Activated T-helper 2 cell treated with anti-CD3 and anti-CD28 coated beads, Interferon-gamma antibody, Interleukin-2, Interleukin-4, amounts not matched to agents 10 μg/mL and 5 μg/mL and 100 μg/mL, durations not matched to agents 14 hours and 24 hours and 36 hours (primary cell): ENCODE measurements around the gene ZC3H12D. TPM values are rescaled to one million over a fixed set of nuclear protein-coding genes. Genes with fewer than 3 reads are reported as not detected.
A peak's percentile ranks its signal among the peaks of the same experiment; 100 is the strongest.
"Not testable (repeated sequence)": the region's sequence is repeated elsewhere in the genome, so short reads cannot be mapped to it uniquely, and the experiment has no call there.

ENCODE experiments used
- DNase-seq: peaks from one replicate; pipeline ENCODE4 v3.0.0; 2021; ENCODE audit warnings: low spot score
- H3K27ac Mint-ChIP-seq: one replicate; pipeline ENCODE4 v1.8.0; 2021; ENCODE audit warnings: mixed read lengths
- H3K27me3 Mint-ChIP-seq: one replicate; pipeline ENCODE4 v1.8.0; 2021; ENCODE audit warnings: low read depth, mixed read lengths
- H3K36me3 Mint-ChIP-seq: one replicate; pipeline ENCODE4 v1.8.0; 2021; ENCODE audit warnings: low read depth, mixed read lengths
- H3K4me1 Mint-ChIP-seq: one replicate; pipeline ENCODE4 v1.8.0; 2021; ENCODE audit warnings: low read depth, mixed read lengths
- H3K4me3 Mint-ChIP-seq: one replicate; pipeline ENCODE4 v1.8.0; 2021; ENCODE audit warnings: low read depth, mild to moderate bottlenecking, moderate library complexity, mixed read lengths
- H3K9me3 Mint-ChIP-seq: one replicate; pipeline ENCODE4 v1.8.0; 2021; ENCODE audit warnings: mixed read lengths
- intact Hi-C: fragments of 100-400 bp; cut with micrococcal nuclease; formaldehyde crosslinking; loops from one replicate; pipeline ENCODE4 v1.15.1; 2023
- total RNA-seq: library from RNA; stranded (reverse); gene quantifications from 2 replicates; pipeline ENCODE4 v1.2.3, GENCODE V29; 2022

ZC3H12D gene
- total RNA-seq, 1 donor from 2014 or later = 15.6 TPM

DNA sequence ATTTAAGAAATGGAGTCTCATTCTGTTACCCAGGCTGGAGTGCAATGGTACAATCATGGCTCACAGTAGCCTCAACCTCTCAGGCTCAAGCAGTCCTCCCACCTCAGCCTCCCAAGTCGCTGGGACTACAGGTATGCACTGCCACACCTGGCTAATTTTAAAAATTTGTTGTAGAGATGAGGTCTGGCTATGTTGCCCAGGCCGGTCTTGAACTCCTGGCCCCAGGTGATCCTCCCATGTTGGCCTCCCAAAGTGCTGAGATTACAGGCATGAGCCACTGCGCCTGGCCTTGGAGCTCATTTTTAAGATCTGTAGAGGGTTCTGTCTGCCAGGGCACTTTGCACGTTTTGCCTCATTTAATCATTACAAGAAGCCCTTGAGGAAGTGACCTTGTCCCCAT is 17.5 kb downstream of the ZC3H12D start:
- Mint-ChIP-seq H3K36me3 (peaks cover 21% of the 10 kb centered on the region), H3K4me3 (no peak overlapping the region), H3K4me1 (peaks cover 23% of the 10 kb centered on the region), H3K27me3 (no peaks in the 10 kb centered on the region), H3K27ac (no peak overlapping the region), H3K9me3 (no peaks in the 10 kb centered on the region)
- no peak for DNase-seq
- intact Hi-C loops = no loop called here

DNA sequence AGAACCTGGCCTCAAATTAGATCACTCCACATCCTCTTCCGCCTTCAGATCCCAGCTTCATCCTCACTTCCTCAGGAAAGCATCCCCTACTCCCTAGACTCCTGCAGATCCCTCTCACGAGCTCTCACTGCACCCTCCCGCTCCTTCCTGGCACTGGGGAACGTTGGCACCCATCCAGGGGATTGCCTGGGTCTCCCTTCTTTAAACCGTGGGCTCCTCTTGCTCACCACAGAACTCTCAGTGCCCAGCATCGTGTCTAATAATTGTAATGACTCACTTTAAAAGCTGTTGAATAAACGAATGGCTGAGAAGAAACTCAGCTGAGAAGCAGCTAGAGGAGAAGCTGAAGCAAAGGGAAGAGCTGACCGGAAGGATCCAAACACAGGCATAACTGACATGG is 20.4 kb downstream of the ZC3H12D start:
- Mint-ChIP-seq H3K27ac (peak overlapping the region; percentile 13), H3K27me3 (no peaks in the 10 kb centered on the region), H3K4me1 (peaks cover 13% of the 10 kb centered on the region), H3K4me3 (no peak overlapping the region), H3K36me3 (peaks cover 31% of the 10 kb centered on the region), H3K9me3 (no peaks in the 10 kb centered on the region)
- intact Hi-C loops = no loop called here
- DNase-seq = no peak

DNA sequence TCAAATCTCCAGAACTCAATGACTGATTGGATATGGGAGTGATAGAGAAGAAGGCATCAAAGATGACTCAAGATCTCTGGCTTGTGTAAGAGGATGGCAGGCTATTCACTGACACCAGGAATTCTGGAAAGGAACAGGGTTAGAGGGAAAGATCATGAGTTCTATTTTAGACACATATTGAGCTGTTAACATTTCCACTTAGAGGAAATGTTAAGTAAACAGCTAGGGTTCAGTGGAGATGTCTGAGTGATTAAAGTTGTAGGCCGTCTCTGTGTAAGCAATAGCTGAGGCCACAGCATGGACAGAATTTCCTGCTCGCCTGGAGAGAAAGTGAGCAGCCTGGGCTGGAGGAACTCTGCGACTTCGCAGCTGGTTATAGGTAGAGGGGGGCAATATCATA is 21.0 kb downstream of the ZC3H12D start:
- intact Hi-C loops = no loop called here
- Mint-ChIP-seq H3K27ac (no peak overlapping the region), H3K36me3 (peaks cover 37% of the 10 kb centered on the region), H3K4me1 (peaks cover 17% of the 10 kb centered on the region), H3K27me3 (no peaks in the 10 kb centered on the region), H3K4me3 (no peak overlapping the region), H3K9me3 (no peaks in the 10 kb centered on the region)
- DNase-seq = no peak

DNA sequence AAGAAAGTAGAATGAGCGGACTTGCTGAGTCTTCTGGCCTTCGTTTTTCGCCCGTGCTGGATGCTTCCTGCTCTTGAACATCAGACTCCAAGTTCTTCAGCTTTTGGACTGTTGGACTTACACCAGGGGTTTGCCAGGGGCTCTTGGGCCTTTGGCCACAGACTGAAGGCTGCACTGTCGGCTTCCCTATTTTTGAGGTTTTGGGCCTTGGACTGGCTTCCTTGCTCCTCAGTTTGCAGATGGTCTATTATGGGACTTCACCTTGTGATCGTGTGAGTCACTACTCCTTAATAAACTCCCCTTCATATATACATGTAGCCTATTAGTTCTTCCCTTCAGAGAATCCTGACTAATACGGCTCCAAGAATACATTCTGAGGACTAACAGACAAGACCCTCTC is 22.1 kb downstream of the ZC3H12D start:
- H3K9me3 Mint-ChIP-seq, DNase-seq, H3K27ac Mint-ChIP-seq, intact Hi-C loops, H3K4me3 Mint-ChIP-seq, H3K27me3 Mint-ChIP-seq: not testable (repeated sequence)
- Mint-ChIP-seq H3K36me3 (peaks cover 40% of the 10 kb centered on the region), H3K4me1 (peaks cover 18% of the 10 kb centered on the region)

DNA sequence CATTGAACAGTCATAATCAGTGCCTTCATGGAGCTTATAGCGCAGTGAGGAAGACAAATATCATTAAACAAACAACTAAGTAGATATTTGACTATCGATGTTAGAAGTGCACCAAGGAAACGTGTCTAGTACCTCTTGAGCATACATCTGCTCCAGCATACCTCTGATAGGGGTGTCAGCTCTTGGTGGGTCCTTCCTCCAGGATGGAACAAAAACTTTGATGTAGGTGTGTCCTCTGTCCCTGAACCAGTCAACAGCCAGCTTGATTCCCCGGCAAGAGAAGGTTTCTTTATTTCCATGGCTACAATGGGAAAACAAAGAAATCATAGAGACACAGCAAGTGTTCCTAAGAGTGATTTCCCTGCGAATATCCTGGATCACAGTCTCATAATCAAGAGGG is 23.1 kb downstream of the ZC3H12D start:
- no peaks in the 10 kb centered on the region for H3K27me3 Mint-ChIP-seq
- intact Hi-C loops = no loop called here
- peaks cover 47% of the 10 kb centered on the region for H3K36me3 Mint-ChIP-seq
- H3K9me3 Mint-ChIP-seq = no peaks in the 10 kb centered on the region
- H3K4me3 Mint-ChIP-seq = no peak overlapping the region
- no peak overlapping the region for H3K27ac Mint-ChIP-seq
- peaks cover 18% of the 10 kb centered on the region for H3K4me1 Mint-ChIP-seq
- DNase-seq = no peak

DNA sequence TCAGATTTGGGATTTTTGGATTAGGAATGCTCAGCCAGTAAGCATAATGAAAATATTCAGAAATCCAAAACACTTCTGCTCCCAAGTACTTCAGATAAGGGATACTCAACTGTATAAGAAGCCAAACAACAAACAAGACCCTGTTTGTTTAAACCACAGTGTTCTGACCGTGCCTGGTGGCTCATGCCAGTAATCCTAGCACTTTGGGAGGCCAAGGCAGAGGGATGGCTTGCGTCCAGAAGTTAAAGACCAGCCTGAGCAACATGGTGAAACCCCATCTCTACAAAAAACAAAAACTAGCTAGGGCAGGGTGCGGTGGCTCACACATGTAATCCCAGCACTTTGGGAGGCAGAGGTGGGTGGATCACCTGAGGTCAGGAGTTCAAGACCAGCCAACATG is 24.6 kb downstream of the ZC3H12D start:
- intact Hi-C loops, H3K4me3 Mint-ChIP-seq, H3K27ac Mint-ChIP-seq, DNase-seq, H3K27me3 Mint-ChIP-seq, H3K9me3 Mint-ChIP-seq: not testable (repeated sequence)
- Mint-ChIP-seq H3K4me1 (peaks cover 18% of the 10 kb centered on the region), H3K36me3 (peaks cover 47% of the 10 kb centered on the region)

DNA sequence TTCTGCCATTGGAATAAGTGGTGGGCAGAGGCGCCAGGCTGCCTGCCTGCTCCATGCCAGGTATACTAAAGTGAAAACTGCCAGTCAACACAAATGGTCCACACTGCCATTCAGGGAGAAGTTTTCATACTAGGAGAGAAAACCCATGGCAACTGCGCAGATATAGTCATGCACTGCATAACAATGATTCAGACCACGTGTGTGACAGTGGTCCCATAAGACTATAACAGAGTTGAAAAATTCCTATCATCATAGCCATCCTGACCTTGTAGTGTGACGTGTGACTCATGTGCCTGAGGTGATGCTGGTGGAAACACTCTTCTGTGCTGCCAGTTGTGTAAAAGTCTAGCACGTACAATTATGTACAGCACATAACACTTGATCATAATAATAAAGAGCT is 25.1 kb downstream of the ZC3H12D start:
- H3K27ac Mint-ChIP-seq = no peak overlapping the region
- H3K4me1 Mint-ChIP-seq = peaks cover 18% of the 10 kb centered on the region
- no peak overlapping the region for H3K4me3 Mint-ChIP-seq
- DNase-seq = no peak
- no peaks in the 10 kb centered on the region for H3K9me3 Mint-ChIP-seq
- H3K27me3 Mint-ChIP-seq = no peaks in the 10 kb centered on the region
- H3K36me3 Mint-ChIP-seq = peaks cover 47% of the 10 kb centered on the region
- intact Hi-C loops = no loop called here

DNA sequence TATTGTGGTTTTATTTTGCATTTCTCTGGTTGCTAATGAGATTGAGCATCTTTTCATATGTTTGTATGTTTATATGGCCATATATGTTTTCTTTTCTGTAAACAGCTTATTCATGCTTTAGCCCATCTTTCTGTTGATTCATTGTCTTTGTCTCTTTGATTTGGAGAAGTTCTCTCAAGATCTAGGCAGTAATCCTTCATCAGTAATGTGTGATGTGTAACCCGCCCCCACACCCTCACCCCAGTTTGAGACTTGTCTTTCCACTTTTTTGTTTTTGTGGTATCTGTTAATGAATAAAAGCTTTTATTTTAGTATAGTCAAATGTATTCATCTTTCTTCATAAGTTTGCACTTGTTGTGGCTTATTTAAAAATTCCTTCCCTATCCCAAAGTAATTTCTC is 26.0 kb downstream of the ZC3H12D start:
- H3K27ac Mint-ChIP-seq = peak overlapping the region; percentile 70
- H3K4me1 Mint-ChIP-seq = peaks cover 12% of the 10 kb centered on the region
- no peak overlapping the region for H3K4me3 Mint-ChIP-seq
- no peak for DNase-seq
- intact Hi-C loops = no loop called here
- H3K9me3 Mint-ChIP-seq = no peaks in the 10 kb centered on the region
- H3K27me3 Mint-ChIP-seq = no peaks in the 10 kb centered on the region
- H3K36me3 Mint-ChIP-seq = peaks cover 42% of the 10 kb centered on the region

DNA sequence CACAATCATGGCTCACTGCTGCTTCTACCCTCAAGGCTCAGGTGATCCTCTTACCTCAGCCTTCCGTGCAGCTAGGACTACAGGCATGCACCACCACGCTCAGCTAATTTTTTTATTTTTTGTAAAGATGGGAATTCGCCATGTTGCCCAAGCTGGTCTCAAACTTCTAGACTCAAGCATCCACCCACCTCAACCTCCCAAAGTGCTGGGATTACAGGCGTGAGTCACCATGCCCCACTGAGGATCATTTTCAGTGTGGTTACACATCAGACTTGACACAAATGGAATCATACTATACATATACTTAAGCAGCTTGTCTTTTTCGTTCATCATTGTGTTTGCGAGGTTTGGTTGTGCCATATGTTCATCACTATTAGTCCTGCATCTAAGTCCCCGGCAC is 26.6 kb downstream of the ZC3H12D start:
- Mint-ChIP-seq H3K36me3 (peaks cover 42% of the 10 kb centered on the region), H3K27ac (no peak overlapping the region), H3K4me3 (no peak overlapping the region), H3K27me3 (no peaks in the 10 kb centered on the region), H3K9me3 (no peaks in the 10 kb centered on the region), H3K4me1 (peaks cover 11% of the 10 kb centered on the region)
- intact Hi-C loops = no loop called here
- DNase-seq = no peak

DNA sequence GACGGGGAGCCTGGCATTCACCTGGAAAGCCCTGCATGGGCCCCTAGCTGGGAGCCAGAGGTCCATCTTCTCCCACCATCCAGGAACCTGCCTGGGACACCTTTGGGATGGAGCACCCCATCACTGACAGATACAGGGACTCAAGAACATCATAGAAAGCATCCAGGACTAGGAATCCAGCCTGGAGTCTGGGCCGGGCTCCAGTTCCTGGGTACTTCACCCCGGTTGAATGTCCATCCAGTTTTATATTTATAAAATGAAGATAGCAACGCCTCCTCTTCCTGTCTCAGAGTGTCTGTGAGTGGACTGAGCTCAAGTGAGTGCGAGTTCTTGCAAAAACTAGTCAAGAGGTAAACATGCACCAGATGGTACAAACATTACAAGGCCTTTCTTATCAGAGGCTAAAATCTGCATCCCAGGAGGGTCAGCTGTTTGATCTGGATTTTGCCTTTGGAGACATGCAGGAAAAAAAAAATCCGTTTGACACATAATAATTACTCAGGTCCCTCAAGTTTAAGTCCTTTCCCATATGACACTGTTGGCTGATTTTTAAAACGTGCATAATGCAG is 27.4 kb downstream of the ZC3H12D start:
- no peaks in the 10 kb centered on the region for H3K9me3 Mint-ChIP-seq
- peaks cover 40% of the 10 kb centered on the region for H3K36me3 Mint-ChIP-seq
- no peak for DNase-seq
- intact Hi-C loops = no loop called here
- H3K27ac Mint-ChIP-seq = no peak overlapping the region
- H3K4me1 Mint-ChIP-seq = peaks cover 11% of the 10 kb centered on the region
- no peak overlapping the region for H3K4me3 Mint-ChIP-seq
- no peaks in the 10 kb centered on the region for H3K27me3 Mint-ChIP-seq

DNA sequence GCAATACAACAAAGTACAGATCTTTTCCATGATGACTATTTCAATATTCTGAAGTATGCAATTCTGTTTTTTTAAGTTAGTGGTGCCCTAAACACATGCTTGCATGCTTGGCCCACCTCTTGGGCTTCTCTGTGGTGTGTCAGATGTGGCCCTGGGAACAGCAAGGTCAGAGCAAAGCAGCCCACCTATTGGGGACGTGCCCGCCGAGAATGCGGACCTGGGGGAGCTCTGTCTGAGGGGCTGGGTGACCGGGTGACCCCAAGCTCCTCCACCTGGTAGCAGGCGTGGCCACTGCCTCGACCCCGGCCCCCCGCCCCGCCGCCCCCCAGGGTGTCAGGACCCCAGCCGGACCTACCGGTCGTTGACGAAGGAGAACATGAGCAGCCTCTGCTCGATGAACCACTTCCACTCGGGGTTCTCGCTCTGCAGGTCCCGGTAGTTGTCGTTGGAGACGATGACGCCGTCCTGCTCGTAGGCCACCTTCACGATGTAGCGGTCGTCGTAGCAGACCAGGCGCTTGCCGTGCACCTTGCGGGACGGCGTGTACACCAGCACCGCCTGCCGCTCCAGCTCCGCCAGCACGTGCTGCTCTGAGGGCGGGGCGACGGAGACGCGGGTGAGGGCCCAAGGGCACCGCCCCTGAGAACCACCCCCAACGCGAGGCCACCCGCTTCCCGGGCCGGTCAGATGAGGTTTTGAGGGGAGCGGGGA is 28.3 kb downstream of the ZC3H12D start:
- no peak for DNase-seq
- Mint-ChIP-seq H3K27ac (no peak overlapping the region), H3K36me3 (peaks cover 36% of the 10 kb centered on the region), H3K4me3 (no peak overlapping the region), H3K27me3 (no peaks in the 10 kb centered on the region), H3K4me1 (peaks cover 11% of the 10 kb centered on the region), H3K9me3 (no peaks in the 10 kb centered on the region)
- intact Hi-C loops = no loop called here

DNA sequence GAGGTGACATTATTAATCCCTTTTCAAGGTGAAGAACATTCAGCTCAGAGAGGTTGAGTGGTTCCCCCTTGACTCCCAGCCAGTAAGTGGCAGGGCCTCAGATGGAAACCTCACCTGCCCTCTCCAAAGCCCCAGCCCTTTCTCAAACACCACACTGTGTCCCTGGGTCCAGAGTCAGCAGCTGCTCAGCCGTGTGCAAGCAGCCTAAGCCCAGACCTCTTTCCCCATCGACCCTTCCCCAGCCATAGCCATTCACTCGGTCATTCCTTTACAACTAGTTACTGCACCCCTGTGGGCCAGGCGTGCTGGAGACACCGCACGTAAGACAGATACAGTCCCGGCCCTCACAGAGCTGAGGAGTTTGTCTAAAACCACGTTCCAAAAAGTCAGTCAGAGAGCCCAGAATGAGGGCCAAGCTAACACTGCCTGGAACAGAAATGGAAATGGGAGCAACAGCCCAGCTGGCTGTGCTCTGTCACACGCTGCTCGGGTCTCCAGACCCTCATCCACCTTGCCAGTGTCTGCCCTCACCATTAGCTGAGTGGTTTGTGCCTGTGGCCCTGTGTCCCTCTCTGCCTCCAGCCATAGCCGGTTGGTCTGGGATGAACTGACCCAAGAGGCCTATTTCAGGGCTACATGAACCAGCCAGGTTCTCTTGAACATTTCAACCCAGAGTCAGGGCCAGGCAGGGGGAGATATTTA is 29.6 kb downstream of the ZC3H12D start:
- no peaks in the 10 kb centered on the region for H3K9me3 Mint-ChIP-seq
- H3K27me3 Mint-ChIP-seq = no peaks in the 10 kb centered on the region
- intact Hi-C loops = no loop called here
- peaks cover 27% of the 10 kb centered on the region for H3K36me3 Mint-ChIP-seq
- H3K4me1 Mint-ChIP-seq = peaks cover 11% of the 10 kb centered on the region
- H3K4me3 Mint-ChIP-seq = no peak overlapping the region
- no peak for DNase-seq
- H3K27ac Mint-ChIP-seq = no peak overlapping the region

DNA sequence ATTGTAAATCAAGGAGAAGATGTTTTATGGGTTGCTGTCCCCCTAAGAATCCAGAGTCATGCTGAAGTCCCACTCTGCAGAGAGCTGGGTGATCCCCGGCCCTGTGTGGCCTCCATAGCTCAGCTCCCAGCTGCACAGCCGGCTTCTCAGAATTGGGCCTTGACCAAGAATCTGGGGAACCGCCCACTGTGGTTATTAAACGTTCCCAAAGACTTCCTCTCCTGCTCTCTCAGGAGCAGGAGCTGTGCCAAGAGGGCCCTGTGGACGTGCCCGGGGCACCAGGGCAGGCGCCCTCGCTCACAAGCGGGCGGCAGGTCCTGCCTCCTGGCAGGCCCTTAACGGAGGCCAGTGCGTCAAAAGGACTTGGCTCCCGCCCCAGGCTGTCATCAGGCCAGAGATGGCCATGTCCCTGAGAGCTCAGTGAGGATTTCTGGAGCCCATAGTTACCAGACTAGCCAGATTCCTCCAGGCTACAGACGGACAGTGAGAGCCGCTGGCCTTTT is 30.4 kb downstream of the ZC3H12D start:
- no peak overlapping the region for H3K27ac Mint-ChIP-seq
- H3K4me3 Mint-ChIP-seq = no peak overlapping the region
- peaks cover 11% of the 10 kb centered on the region for H3K4me1 Mint-ChIP-seq
- peaks cover 26% of the 10 kb centered on the region for H3K36me3 Mint-ChIP-seq
- no peak for DNase-seq
- intact Hi-C loops = no loop called here
- no peaks in the 10 kb centered on the region for H3K27me3 Mint-ChIP-seq
- no peaks in the 10 kb centered on the region for H3K9me3 Mint-ChIP-seq
